H1 (cell line): ENCODE data around the gene CELF2. TPM values are rescaled to one million over a fixed set of nuclear protein-coding genes. Genes with fewer than 3 reads are reported as not detected.

Experiments used
- BCL11A ChIP-seq, 2 experiments: IDR thresholded peaks; one replicate each; pipeline ENCODE4 v1.6.1; 2011; ENCODE audit warnings: low read depth in 2 of 2, low read length in 2 of 2, mild to moderate bottlenecking in 2 of 2
- EGR1 ChIP-seq: IDR thresholded peaks from 2 replicates; pipeline ENCODE4 v1.6.1; 2011; ENCODE audit warnings: low read depth, low read length, borderline replicate concordance
- POU5F1 ChIP-seq: IDR thresholded peaks from 2 replicates; pipeline ENCODE4 v1.6.1; 2011; ENCODE audit warnings: low read depth, mild to moderate bottlenecking, low read length, moderate library complexity
- RFX5 ChIP-seq: IDR thresholded peaks from 2 replicates; pipeline ENCODE4 v1.6.1; 2011; ENCODE audit warnings: low read depth, low read length, improper control_type of control experiment, borderline replicate concordance
- RXRA ChIP-seq: IDR thresholded peaks from 2 replicates; pipeline ENCODE4 v1.6.1; 2011; ENCODE audit warnings: low read depth, mild to moderate bottlenecking, low read length, moderate library complexity; ENCODE audit not compliant: insufficient read depth
- SAP30 ChIP-seq: fragments of 300-600 bp; sonication (generic); IDR thresholded peaks from 2 replicates; pipeline ENCODE4 v1.7.1; 2012; ENCODE audit warnings: low read length, moderate library complexity, mild to moderate bottlenecking, inconsistent platforms; ENCODE audit not compliant: insufficient read depth, insufficient replicate concordance
- TBP ChIP-seq: IDR thresholded peaks from 2 replicates; pipeline ENCODE4 v1.6.1; 2011; ENCODE audit warnings: low read depth, low read length, improper control_type of control experiment
- polyA plus RNA-seq, 7 experiments: library from polyadenylated mRNA; depleted of rRNA in 3 of 7; stranded (reverse) in 5 of 7; unstranded in 2 of 7; fragments of >200 nt in 5 of 7; fragments of 200-250 nt in 2 of 7; gene quantifications; 1 replicate in 5 of 7; 2 replicates in 1 of 7; 4 replicates in 1 of 7; pipeline versions ENCODE4 v1.2.1 to v1.2.3, GENCODE V29; 2011 to 2013; ENCODE audit warnings: missing spikeins in 2 of 7, mixed read lengths in 2 of 7
- total RNA-seq: library from RNA; stranded (reverse); fragmentation: NEBNext Ultra II Directional; extraction: Animal tissue kit (Norgen Biotek cat#: 25700); gene quantifications from 2 replicates; pipeline ENCODE4 v1.2.1, GENCODE V29; 2021

CELF2 gene
- total and polyA plus RNA-seq, 2 of the 8 experiments (the other 6 are each of a cell fraction or from before 2014, with no cell fraction given) = 18.3 to 22.7 TPM

DNA sequence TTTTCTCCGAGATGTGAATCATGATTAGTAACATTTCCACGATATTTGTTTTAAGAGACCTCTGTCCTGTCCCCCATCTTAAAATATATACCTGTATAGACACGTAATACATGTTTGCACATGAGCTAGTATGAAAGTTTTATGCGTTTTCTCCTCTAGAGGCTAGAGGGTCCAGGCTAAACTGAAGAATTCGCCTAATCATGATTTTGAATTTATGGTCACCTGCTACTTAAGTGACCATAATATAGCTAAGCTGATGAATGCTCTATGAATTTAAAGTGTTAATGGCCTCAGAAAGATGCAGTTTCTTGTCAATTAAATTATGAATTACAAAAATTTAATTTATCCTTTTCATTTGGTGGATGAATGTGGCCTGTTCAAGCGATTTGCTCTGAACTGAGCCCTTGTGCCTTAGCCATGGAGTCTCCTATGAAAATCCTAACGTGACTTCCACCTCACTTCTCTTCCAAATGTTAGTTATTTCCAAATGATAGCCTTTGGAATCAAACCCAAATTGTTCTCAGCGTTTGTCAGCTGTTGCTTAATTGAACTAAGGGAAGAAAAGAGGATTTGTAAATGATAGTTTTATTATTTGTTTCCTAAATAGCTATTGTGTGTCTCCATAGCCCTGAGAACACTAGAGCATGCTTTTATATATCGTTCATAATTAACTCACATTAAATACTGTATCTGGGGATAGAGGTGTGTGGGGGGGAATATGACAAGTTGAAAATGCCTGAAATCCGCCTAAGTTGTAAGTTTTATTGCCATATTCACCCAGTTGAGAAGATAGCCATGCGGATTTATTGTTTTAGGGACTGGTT lies 2.3 kb downstream of the CELF2 start (continued):
- TF ChIP-seq EGR1 (no peak), RXRA (no peak), RFX5 (no peak), BCL11A (IDR thresholded peaks at IDR 0.05; ENCODE audit: low read depth in 2 of 2, low read length in 2 of 2) (no peak), POU5F1 (no peak), TBP (no peak), SAP30 (no peak)
